H1 (cell line): ENCODE measurements around the gene ARMC12. TPM values are rescaled to one million over a fixed set of nuclear protein-coding genes. Genes with fewer than 3 reads are reported as not detected.

ENCODE experiments used
- CTCF ChIA-PET: fragments of 300-600 bp; sonication (Branson Sonifier 250); formaldehyde crosslinking; loops from one replicate; lab custom pipeline; 2021; ENCODE audit not compliant: partially characterized antibody; lab: Charles Lee
- POLR2A ChIA-PET: fragments of 300-600 bp; sonication (Branson Sonifier 250); formaldehyde crosslinking; loops from one replicate; lab custom pipeline; 2021; ENCODE audit warnings: inconsistent platforms; ENCODE audit not compliant: partially characterized antibody; lab: Charles Lee
- DNase-seq, 2 experiments: peaks; one replicate each; pipeline versions ENCODE4 v3.0.0 to v3.0.0-alpha.2; 2010 to 2022; ENCODE audit warnings: low spot score in 2 of 2, low read depth in 1 of 2, mixed read lengths in 1 of 2
- FAIRE-seq: peaks from 2 replicates; lab custom pipeline; 2011; peaks lifted over from hg19 to GRCh38; lab: Jason Lieb, UNC
- H2AFZ ChIP-seq: 2 replicates; pipeline ENCODE4 v1.8.1; 2012; ENCODE audit warnings: low read length, inconsistent platforms
- H2AK5ac ChIP-seq: 2 replicates; pipeline ENCODE4 v1.6.1; 2013; ENCODE audit warnings: low read depth, low read length
- H2BK120ac ChIP-seq: replicated peaks from 2 replicates; pipeline ENCODE3; 2013; ENCODE audit warnings: low read depth, low read length, inconsistent platforms
- H2BK12ac ChIP-seq: 2 replicates; pipeline ENCODE4 v1.6.1; 2013; ENCODE audit warnings: low read depth, low read length
- H2BK15ac ChIP-seq: 2 replicates; pipeline ENCODE4 v1.6.1; 2013; ENCODE audit warnings: low read length
- H2BK20ac ChIP-seq: 2 replicates; pipeline ENCODE4 v1.6.1; 2013; ENCODE audit warnings: low read length
- H2BK5ac ChIP-seq: 2 replicates; pipeline ENCODE4 v1.6.1; 2013; ENCODE audit warnings: low read depth, low read length
- H3K14ac ChIP-seq: 2 replicates; pipeline ENCODE4 v1.6.1; 2013; ENCODE audit warnings: inconsistent platforms; ENCODE audit not compliant: insufficient read length
- H3K18ac ChIP-seq: 2 replicates; pipeline ENCODE4 v1.6.1; 2013; ENCODE audit warnings: low read length; ENCODE audit errors: extremely low read depth
- H3K23ac ChIP-seq: 2 replicates; pipeline ENCODE4 v1.6.1; 2013; ENCODE audit warnings: inconsistent platforms; ENCODE audit not compliant: insufficient read length
- H3K23me2 ChIP-seq: 2 replicates; pipeline ENCODE4 v1.6.1; 2013; ENCODE audit warnings: low read depth, low read length
- H3K27ac ChIP-seq: 2 replicates; pipeline ENCODE4 v1.6.1; 2011; ENCODE audit warnings: low read depth, low read length, inconsistent platforms
- H3K27me3 ChIP-seq, 4 experiments: replicated peaks in 1 of 4; 1 replicate in 1 of 4; 2 replicates in 3 of 4; pipeline versions ENCODE4 v1.6.1 to v1.8.1; 2011 to 2013; ENCODE audit warnings: low read length in 3 of 4, mild to moderate bottlenecking in 3 of 4, inconsistent platforms in 2 of 4, mixed read lengths in 2 of 4, moderate library complexity in 1 of 4; ENCODE audit not compliant: control insufficient read depth in 3 of 4, insufficient read depth in 3 of 4; ENCODE audit errors: extremely low read depth in 1 of 4
- H3K36me3 ChIP-seq, 4 experiments: 2 replicates each; pipeline versions ENCODE4 v1.6.1 to v1.8.1; 2011 to 2013; ENCODE audit warnings: mild to moderate bottlenecking in 4 of 4, low read length in 3 of 4, moderate library complexity in 2 of 4, control low read depth in 1 of 4, inconsistent platforms in 1 of 4; ENCODE audit not compliant: insufficient read depth in 4 of 4, control insufficient read depth in 2 of 4
- H3K4ac ChIP-seq: replicated peaks from 2 replicates; pipeline ENCODE3; 2013; ENCODE audit warnings: low read length, low read depth, mixed read lengths, inconsistent platforms; ENCODE audit not compliant: insufficient read length
- H3K4me1 ChIP-seq, 4 experiments: replicated peaks in 1 of 4; 1 replicate in 1 of 4; 2 replicates in 3 of 4; pipeline versions ENCODE4 v1.6.1 to v1.8.1; 2011 to 2013; ENCODE audit warnings: low read length in 3 of 4, inconsistent platforms in 2 of 4, mixed read lengths in 1 of 4; ENCODE audit not compliant: insufficient read depth in 4 of 4, control insufficient read depth in 3 of 4
- H3K4me2 ChIP-seq, 2 experiments: 2 replicates each; pipeline versions ENCODE4 v1.6.1 to v1.8.1; 2011 to 2013; ENCODE audit warnings: low read depth in 2 of 2, low read length in 2 of 2, control low read depth in 1 of 2, inconsistent platforms in 1 of 2, mild to moderate bottlenecking in 1 of 2; ENCODE audit not compliant: insufficient read depth in 1 of 2
- H3K4me3 ChIP-seq, 4 experiments: fragments of 200-600, 300-600 bp in 1 of 4; sonication (generic), shearing (Covaris generic), sonication (Bioruptor Twin) in 1 of 4; 2 replicates each; pipeline versions ENCODE4 v1.5.1 to v1.8.1; 2011 to 2016; ENCODE audit warnings: low read length in 4 of 4, low read depth in 3 of 4, control low read depth in 2 of 4, inconsistent platforms in 2 of 4, mild to moderate bottlenecking in 2 of 4, mixed read lengths in 1 of 4, moderate library complexity in 1 of 4; ENCODE audit not compliant: insufficient read depth in 2 of 4; ENCODE audit errors: extremely low read depth in 1 of 4
- H3K56ac ChIP-seq: replicated peaks from 2 replicates; pipeline ENCODE3; 2013; ENCODE audit warnings: low read depth, mild to moderate bottlenecking, mixed read lengths, low read length, inconsistent platforms; ENCODE audit not compliant: insufficient read length
- H3K79me1 ChIP-seq: 2 replicates; pipeline ENCODE4 v1.6.1; 2013; ENCODE audit warnings: low read depth, low read length, control low read depth
- H3K79me2 ChIP-seq, 2 experiments: 2 replicates each; pipeline versions ENCODE4 v1.6.1 to v1.8.1; 2012 to 2013; ENCODE audit warnings: low read length in 2 of 2, mild to moderate bottlenecking in 2 of 2, inconsistent platforms in 1 of 2; ENCODE audit not compliant: insufficient read depth in 2 of 2, control insufficient read depth in 1 of 2
- H3K9ac ChIP-seq, 4 experiments: replicated peaks in 1 of 4; 1 replicate in 1 of 4; 2 replicates in 3 of 4; pipeline versions ENCODE4 v1.6.1 to v1.8.1; 2011 to 2013; ENCODE audit warnings: low read depth in 3 of 4, low read length in 3 of 4, control low read depth in 2 of 4, mild to moderate bottlenecking in 2 of 4, moderate library complexity in 2 of 4, inconsistent platforms in 1 of 4; ENCODE audit errors: extremely low read depth in 1 of 4
- H3K9me3 ChIP-seq, 2 experiments: 2 replicates each; pipeline versions ENCODE4 v1.6.1 to v1.8.1; 2012 to 2013; ENCODE audit warnings: mild to moderate bottlenecking in 2 of 2, moderate library complexity in 2 of 2, control low read depth in 1 of 2, inconsistent platforms in 1 of 2, low read depth in 1 of 2, low read length in 1 of 2, mixed read lengths in 1 of 2; ENCODE audit not compliant: insufficient read depth in 2 of 2
- H4K20me1 ChIP-seq, 2 experiments: replicated peaks in 1 of 2; 2 replicates each; pipeline versions ENCODE3 to v1.8.1; 2011 to 2013; ENCODE audit warnings: inconsistent platforms in 2 of 2, low read length in 2 of 2, mild to moderate bottlenecking in 1 of 2; ENCODE audit not compliant: insufficient read depth in 2 of 2, control insufficient read depth in 1 of 2
- H4K5ac ChIP-seq: 2 replicates; pipeline ENCODE4 v1.6.1; 2013; ENCODE audit warnings: low read length, low read depth, mixed read lengths, inconsistent platforms; ENCODE audit not compliant: insufficient read length
- H4K8ac ChIP-seq: 2 replicates; pipeline ENCODE4 v1.8.0; 2013; ENCODE audit warnings: mild to moderate bottlenecking, moderate library complexity, low read length, inconsistent platforms; ENCODE audit not compliant: insufficient read depth; ENCODE audit errors: extremely low read depth
- H4K91ac ChIP-seq: replicated peaks from 2 replicates; pipeline ENCODE3; 2013; ENCODE audit warnings: low read length, mixed read lengths, inconsistent platforms; ENCODE audit not compliant: insufficient read length
- CEBPB ChIP-seq: IDR thresholded peaks from 2 replicates; pipeline ENCODE4 v1.6.1; 2012; ENCODE audit warnings: low read depth, low read length
- CHD2 ChIP-seq: IDR thresholded peaks from 2 replicates; pipeline ENCODE4 v1.6.1; 2012; ENCODE audit warnings: low read length, improper control_type of control experiment
- CTBP2 ChIP-seq: IDR thresholded peaks from 2 replicates; pipeline ENCODE4 v1.7.0; 2011; ENCODE audit warnings: borderline replicate concordance, mild to moderate bottlenecking, moderate library complexity, mixed read lengths, low read length; ENCODE audit not compliant: insufficient read depth, insufficient read length
- E2F6 ChIP-seq: IDR thresholded peaks from 2 replicates; pipeline ENCODE4 v1.6.1; 2012; ENCODE audit warnings: inconsistent platforms
- EZH2 ChIP-seq: fragments of 200-600 bp; sonication (generic); IDR thresholded peaks from 2 replicates; pipeline ENCODE4 v1.7.1; 2012; ENCODE audit warnings: low read depth, mild to moderate bottlenecking, moderate library complexity, low read length, inconsistent platforms; ENCODE audit not compliant: severe bottlenecking
- RBBP5 ChIP-seq: IDR thresholded peaks from 2 replicates; pipeline ENCODE4 v1.7.1; 2012; ENCODE audit warnings: low read depth, mild to moderate bottlenecking, inconsistent platforms, low read length, moderate library complexity, borderline replicate concordance
- RFX5 ChIP-seq: IDR thresholded peaks from 2 replicates; pipeline ENCODE4 v1.6.1; 2011; ENCODE audit warnings: low read depth, low read length, improper control_type of control experiment, borderline replicate concordance
- SIN3A ChIP-seq, 2 experiments: IDR thresholded peaks in 1 of 2; conservative IDR thresholded peaks in 1 of 2; 2 replicates each; pipeline ENCODE4 v1.6.1; 2011 to 2012; ENCODE audit warnings: low read length in 2 of 2, improper control_type of control experiment in 1 of 2, low read depth in 1 of 2, mild to moderate bottlenecking in 1 of 2
- TEAD4 ChIP-seq: IDR thresholded peaks from 2 replicates; pipeline ENCODE4 v1.6.1; 2012; ENCODE audit warnings: low read depth, low read length, inconsistent platforms, mixed read lengths
- WGBS, 2 experiments: shearing (Covaris generic) in 1 of 2; methylation state at CpG; one replicate each; pipeline versions ENCODE4 v1.1.6 to v1.1.7; 2013 to 2015; ENCODE audit warnings: low lambda C conversion rate in 2 of 2, mixed read lengths in 2 of 2, inconsistent platforms in 1 of 2, low coverage in 1 of 2, missing lambda C conversion rate in 1 of 2; ENCODE audit not compliant: insufficient replicate concordance in 2 of 2, insufficient coverage in 1 of 2, insufficient read length in 1 of 2; ENCODE audit errors: extremely low coverage in 1 of 2, missing lambda C conversion rate in 1 of 2; 5-methylcytosine and 5-hydroxymethylcytosine counted together
- polyA plus RNA-seq, 7 experiments: library from polyadenylated mRNA; depleted of rRNA in 3 of 7; stranded (reverse) in 5 of 7; unstranded in 2 of 7; fragments of >200 nt in 5 of 7; fragments of 200-250 nt in 2 of 7; gene quantifications; 1 replicate in 5 of 7; 2 replicates in 1 of 7; 4 replicates in 1 of 7; pipeline versions ENCODE4 v1.2.1 to v1.2.3, GENCODE V29; 2011 to 2013; ENCODE audit warnings: missing spikeins in 2 of 7, mixed read lengths in 2 of 7
- total RNA-seq: library from RNA; stranded (reverse); fragmentation: NEBNext Ultra II Directional; extraction: Animal tissue kit (Norgen Biotek cat#: 25700); gene quantifications from 2 replicates; pipeline ENCODE4 v1.2.1, GENCODE V29; 2021

Gene ARMC12
- total and polyA plus RNA-seq, 2 of the 8 experiments (the other 6 are each of a cell fraction or from before 2014, with no cell fraction given), result 0.86 to 3.7 TPM

GRCh38 chr6:35777356-35778102, 40.7 kb downstream of the ARMC12 start:
- Histone ChIP-seq H3K14ac (no peak overlapping the region), H3K9me3 (no peaks in the 10 kb centered on the region), H3K4ac (no peak overlapping the region), H3K36me3 (no peaks in the 10 kb centered on the region), H2AFZ (no peak overlapping the region), H4K91ac (no peak overlapping the region), H3K27me3 (peaks cover 0 to 8% (median 3%) of the 10 kb centered on the region in 4 experiments; a peak in 4 of 7 replicates), H3K4me2 (peak overlapping the region in 1 of 2 experiments; percentile 67; a peak in 1 of 4 replicates), H3K27ac (no peak overlapping the region), H3K4me1 (peaks cover 0 to 6% (median under 1%) of the 10 kb centered on the region in 4 experiments; a peak in 1 of 7 replicates), H3K23me2 (peaks cover 5% of the 10 kb centered on the region)
- CTCF ChIA-PET, result interaction anchor here (0.9 kb wide), 1 partner anchor 237 kb away, joined by 3 read pairs; no protein-coding TSS in a partner anchor
- FAIRE-seq, result no peak
- no peak for TF ChIP-seq CEBPB
- TF ChIP-seq EZH2, result no peak
- TF ChIP-seq SIN3A (conservative IDR thresholded peaks at IDR 0.05 in 1 of 2, IDR thresholded peaks at IDR 0.05 in 1 of 2; ENCODE audit: low read depth in 1 of 2, low read length in 2 of 2), result no peak
- no peak for TF ChIP-seq CTBP2
- TF ChIP-seq E2F6, result no peak
- TF ChIP-seq TEAD4, result no peak
- no peak for TF ChIP-seq RBBP5
- TF ChIP-seq RFX5, result no peak
- TF ChIP-seq CHD2, result no peak
- TF ChIP-seq, all 59 proteins: peak for 0
- Histone ChIP-seq H3K9ac (no peak overlapping the region), H2BK12ac (no peak overlapping the region), H2BK15ac (no peak overlapping the region), H2BK5ac (no peak overlapping the region), H4K20me1 (no peaks in the 10 kb centered on the region), H2BK20ac (no peak overlapping the region), H2AK5ac (no peak overlapping the region), H2BK120ac (no peak overlapping the region), H4K5ac (no peak overlapping the region), H3K4me3 (peak overlapping the region in 1 of 4 experiments; percentile 67; a peak in 1 of 8 replicates), H3K79me2 (no peaks in the 10 kb centered on the region), H3K23ac (no peak overlapping the region), H4K8ac (no peak overlapping the region), H3K79me1 (no peaks in the 10 kb centered on the region), H3K18ac (no peak overlapping the region), H3K56ac (no peak overlapping the region)
- POLR2A ChIA-PET, result interaction anchor here (3.0 kb wide), 1 partner anchor 13 kb away, joined by 21 read pairs; no protein-coding TSS in a partner anchor
- 96% methylated on average over 8 of the region's 10 CpGs; no CpG with 5 or more reads in 1 of the 2 experiments for WGBS, 2 experiments
- no peak for DNase-seq
